Smooth muscle cell (in vitro differentiated cells): ENCODE measurements around the gene TWSG1. TPM values are rescaled to one million over a fixed set of nuclear protein-coding genes. Genes with fewer than 3 reads are reported as not detected.
A peak's percentile ranks its signal among the peaks of the same experiment; 100 is the strongest.
"Not testable (repeated sequence)": the region's sequence is repeated elsewhere in the genome, so short reads cannot be mapped to it uniquely, and the experiment has no call there.

ENCODE experiments used
- DNase-seq: peaks from one replicate; lab custom pipeline; 2025; ENCODE audit not compliant: unreplicated experiment; lab: John Stamatoyannopoulos, UW
- H2AFZ ChIP-seq: fragments of 200-600 bp; sonication (generic); 2 replicates; pipeline ENCODE4 v1.6.0; 2016; ENCODE audit warnings: antibody characterized with exemption, low read depth, mild to moderate bottlenecking
- H3F3A ChIP-seq: fragments of 200-600 bp; sonication (generic); 2 replicates; pipeline ENCODE4 v1.6.0; 2017; ENCODE audit warnings: antibody characterized with exemption, low read depth
- H3K27ac ChIP-seq: fragments of 200-600 bp; sonication (generic); 2 replicates; pipeline ENCODE4 v1.5.1; 2016; ENCODE audit warnings: low read depth, mild to moderate bottlenecking
- H3K27me3 ChIP-seq: fragments of 200-600 bp; sonication (generic); 2 replicates; pipeline ENCODE4 v1.6.1; 2016; ENCODE audit warnings: low read depth, mild to moderate bottlenecking
- H3K36me3 ChIP-seq: fragments of 200-600 bp; sonication (generic); 2 replicates; pipeline ENCODE4 v1.5.1; 2016; ENCODE audit warnings: low read depth
- H3K4me1 ChIP-seq: fragments of 200-600 bp; sonication (generic); 2 replicates; pipeline ENCODE4 v1.5.1; 2016; ENCODE audit warnings: low read depth
- H3K4me2 ChIP-seq: fragments of 200-600 bp; sonication (generic); 2 replicates; pipeline ENCODE4 v1.6.0; 2016; ENCODE audit warnings: mild to moderate bottlenecking
- H3K4me3 ChIP-seq: fragments of 200-600 bp; sonication (generic); 2 replicates; pipeline ENCODE4 v1.5.1; 2016; ENCODE audit warnings: mild to moderate bottlenecking
- H3K79me2 ChIP-seq: fragments of 200-600 bp; sonication (generic); 2 replicates; pipeline ENCODE4 v1.6.0; 2016; ENCODE audit warnings: low read depth, mild to moderate bottlenecking
- H3K9ac ChIP-seq: fragments of 200-600 bp; sonication (generic); 2 replicates; pipeline ENCODE4 v1.6.0; 2016; ENCODE audit warnings: low read depth
- H3K9me3 ChIP-seq: fragments of 200-600 bp; sonication (generic); replicated peaks from 2 replicates; pipeline ENCODE4 v1.5.1; 2016; ENCODE audit warnings: low read depth
- H4K20me1 ChIP-seq: fragments of 200-600 bp; sonication (generic); 2 replicates; pipeline ENCODE4 v1.6.0; 2016; ENCODE audit warnings: low read depth
- CTCF ChIP-seq: fragments of 200-600 bp; sonication (generic); IDR thresholded peaks from 2 replicates; pipeline ENCODE4 v1.5.1; 2017; ENCODE audit warnings: borderline replicate concordance, mild to moderate bottlenecking, antibody characterized with exemption; ENCODE audit not compliant: insufficient read depth, poor library complexity, severe bottlenecking
- WGBS: methylation state at CpG from one replicate; pipeline ENCODE4 v1.1.7; 2016; ENCODE audit warnings: low lambda C conversion rate; 5-methylcytosine and 5-hydroxymethylcytosine counted together
- polyA plus RNA-seq: library from polyadenylated mRNA; unstranded; fragments of >200 nt; fragmentation: Nextera tagmentation; extraction: Ambion mirVana; gene quantifications from 2 replicates; pipeline ENCODE4 v1.2.1, GENCODE V29; 2016
- total RNA-seq: library from RNA; depleted of rRNA; stranded (reverse); fragments of >200 nt; gene quantifications from 2 replicates; pipeline ENCODE4 v1.2.3, GENCODE V29; 2014

TWSG1 gene
- total and polyA plus RNA-seq, 2 experiments from 2014 or later = 71.4 to 104 TPM

- Histone ChIP-seq H4K20me1 (peaks cover 24% of the 10 kb centered on the region), H3K4me3 (no peak overlapping the region), H2AFZ (no peak overlapping the region), H3K27me3 (no peaks in the 10 kb centered on the region), H3F3A (no peaks in the 10 kb centered on the region), H3K9ac (no peak overlapping the region), H3K79me2 (peaks cover 19% of the 10 kb centered on the region), H3K36me3 (peaks cover 3% of the 10 kb centered on the region), H3K4me2 (peak overlapping the region; percentile 21), H3K9me3 (no peaks in the 10 kb centered on the region), H3K27ac (no peak overlapping the region), H3K4me1 (no peaks in the 10 kb centered on the region)
- no peak for TF ChIP-seq CTCF
- no peak for DNase-seq
- WGBS = 70% methylated on average over 1 of the region's 1 CpG
Observed at GRCh38 chr18:9362869-9363268, 28.3 kb downstream of the TWSG1 start.

GRCh38 chr18:9364242-9364641, 29.7 kb downstream of the TWSG1 start:
- H3K9me3 ChIP-seq = no peaks in the 10 kb centered on the region
- TF ChIP-seq CTCF = no peak
- H2AFZ ChIP-seq = no peak overlapping the region
- H3K27me3 ChIP-seq = no peaks in the 10 kb centered on the region
- no peak overlapping the region for H3K27ac ChIP-seq
- peaks cover 3% of the 10 kb centered on the region for H3K36me3 ChIP-seq
- peaks cover 20% of the 10 kb centered on the region for H3K79me2 ChIP-seq
- WGBS = 76% methylated on average over 8 of the region's 8 CpGs
- H3K4me2 ChIP-seq = no peak overlapping the region
- H3K9ac ChIP-seq = no peak overlapping the region
- no peaks in the 10 kb centered on the region for H3F3A ChIP-seq
- H3K4me1 ChIP-seq = no peaks in the 10 kb centered on the region
- DNase-seq = no peak
- H4K20me1 ChIP-seq = peaks cover 14% of the 10 kb centered on the region
- no peak overlapping the region for H3K4me3 ChIP-seq

- Histone ChIP-seq H3K4me1 (no peaks in the 10 kb centered on the region), H3K27ac (no peak overlapping the region), H3K79me2 (peaks cover 20% of the 10 kb centered on the region), H3K27me3 (no peaks in the 10 kb centered on the region), H3K4me2 (no peak overlapping the region), H4K20me1 (peaks cover 13% of the 10 kb centered on the region), H3K9me3 (no peaks in the 10 kb centered on the region), H3K9ac (no peak overlapping the region), H3K36me3 (no peaks in the 10 kb centered on the region), H3F3A (no peaks in the 10 kb centered on the region), H2AFZ (no peak overlapping the region), H3K4me3 (no peak overlapping the region)
- DNase-seq = no peak
- no peak for TF ChIP-seq CTCF
- 67% methylated on average over 7 of the region's 7 CpGs for WGBS
Observed at GRCh38 chr18:9365406-9365805, 30.8 kb downstream of the TWSG1 start.

GRCh38 chr18:9366126-9366714, 31.6 kb downstream of the TWSG1 start:
- peaks cover 18% of the 10 kb centered on the region for H3K79me2 ChIP-seq
- H3K4me1 ChIP-seq = no peaks in the 10 kb centered on the region
- no peaks in the 10 kb centered on the region for H3K36me3 ChIP-seq
- H3K9me3 ChIP-seq = no peaks in the 10 kb centered on the region
- no peaks in the 10 kb centered on the region for H3F3A ChIP-seq
- H3K27ac ChIP-seq = peak overlapping the region; percentile 35
- H4K20me1 ChIP-seq = peaks cover 9% of the 10 kb centered on the region
- H2AFZ ChIP-seq = no peak overlapping the region
- DNase-seq = no peak
- no peak overlapping the region for H3K9ac ChIP-seq
- peak; percentile 27 for TF ChIP-seq CTCF
- no peak overlapping the region for H3K4me2 ChIP-seq
- no peaks in the 10 kb centered on the region for H3K27me3 ChIP-seq
- WGBS = 71% methylated on average over 6 of the region's 6 CpGs
- no peak overlapping the region for H3K4me3 ChIP-seq

- not testable (repeated sequence) for H3K4me2 ChIP-seq, H3K4me1 ChIP-seq, DNase-seq, H2AFZ ChIP-seq, H3K79me2 ChIP-seq, H4K20me1 ChIP-seq, H3K27ac ChIP-seq, H3K9me3 ChIP-seq, H3K9ac ChIP-seq, H3K4me3 ChIP-seq, H3K27me3 ChIP-seq, H3K36me3 ChIP-seq, H3F3A ChIP-seq
- 94% methylated on average over 1 of the region's 1 CpG for WGBS
Observed at GRCh38 chr18:9373254-9373653, 38.7 kb downstream of the TWSG1 start.
